K562 (cell line): ENCODE measurements around the gene TBRG4. TPM values are rescaled to one million over a fixed set of nuclear protein-coding genes. Genes with fewer than 3 reads are reported as not detected.

Experiments
- CREB3 ChIP-seq: fragments of 450-650 bp; conservative IDR thresholded peaks from 2 replicates; pipeline ENCODE4 v1.6.1; 2016; ENCODE audit warnings: missing genetic modification characterization, low read depth, mild to moderate bottlenecking, missing compliant biosample characterization, moderate library complexity
- ETS2 ChIP-seq: IDR thresholded peaks from 2 replicates; pipeline ENCODE4 v1.6.1; 2016; ENCODE audit warnings: borderline replicate concordance, missing genetic modification characterization, mild to moderate bottlenecking, moderate library complexity, missing compliant biosample characterization; ENCODE audit not compliant: poor library complexity, severe bottlenecking
- FIP1L1 ChIP-seq: fragments of 200-400 bp; formaldehyde crosslinking; IDR thresholded peaks from 2 replicates; pipeline ENCODE4 v1.6.1; 2018; ENCODE audit warnings: mild to moderate bottlenecking, low read depth, low read length; ENCODE audit not compliant: poor library complexity, severe bottlenecking
- HES1 ChIP-seq: fragments of 450-650 bp; IDR thresholded peaks from 2 replicates; pipeline ENCODE4 v1.6.1; 2016; ENCODE audit warnings: low read depth, mild to moderate bottlenecking, moderate library complexity
- IRF9 ChIP-seq: fragments of 450-650 bp; IDR thresholded peaks from 2 replicates; pipeline ENCODE4 v1.6.1; 2016; ENCODE audit warnings: missing biosample characterization, missing genetic modification characterization
- MLLT1 ChIP-seq, 2 experiments: fragments of 450-650 bp; IDR thresholded peaks; 2 replicates each; pipeline ENCODE4 v1.6.1; 2016
- SMAD4 ChIP-seq: fragments of 250-450 bp; sonication (Bioruptor Pico); conservative IDR thresholded peaks from 2 replicates; pipeline ENCODE4 v1.8.0; 2021; ENCODE audit warnings: inconsistent platforms, mild to moderate bottlenecking, moderate library complexity
- SMARCA5 ChIP-seq: fragments of 450-650 bp; IDR thresholded peaks from 2 replicates; pipeline ENCODE4 v1.6.1; 2016
- TCFL5 ChIP-seq: fragments of 250-450 bp; sonication (Bioruptor Pico); conservative IDR thresholded peaks from 2 replicates; pipeline ENCODE4 v1.6.1; 2021; ENCODE audit warnings: mild to moderate bottlenecking, moderate library complexity, matching md5 sums
- ZBTB43 ChIP-seq: sonication (generic); formaldehyde crosslinking; IDR thresholded peaks from 2 replicates; pipeline ENCODE4 v1.8.0; 2023; ENCODE audit warnings: mild to moderate bottlenecking, missing genetic modification reagents
- ZBTB5 ChIP-seq: fragments of 450-650 bp; IDR thresholded peaks from 2 replicates; pipeline ENCODE4 v1.6.1; 2017; ENCODE audit warnings: antibody characterized with exemption
- ZNF583 ChIP-seq: fragments of 250-450 bp; sonication (Bioruptor Pico); IDR thresholded peaks from 2 replicates; pipeline ENCODE4 v1.4.0; 2020
- ZNF740 ChIP-seq, 3 experiments: fragments of 200-800 bp in 1 of 3; sonication (Bioruptor generic) in 1 of 3; sonication (generic) in 1 of 3; formaldehyde crosslinking in 1 of 3; IDR thresholded peaks; 2 replicates each; pipeline versions ENCODE4 v1.6.1 to v1.8.0; 2016 to 2022; ENCODE audit warnings: mild to moderate bottlenecking in 2 of 3, missing compliant biosample characterization in 2 of 3, missing genetic modification characterization in 2 of 3, missing genetic modification reagents in 1 of 3
- ZNF778 ChIP-seq: fragments of 450-650 bp; formaldehyde crosslinking; IDR thresholded peaks from 2 replicates; pipeline ENCODE4 v1.4.0; 2020; ENCODE audit warnings: mild to moderate bottlenecking, moderate library complexity
- polyA plus RNA-seq, 8 experiments: library from polyadenylated mRNA; depleted of rRNA in 4 of 8; stranded (reverse) in 5 of 8; unstranded in 3 of 8; fragments of >200 nt; fragmentation: Nextera tagmentation in 2 of 8; fragmentation: Illumina TruSeq in 1 of 8; extraction: Ambion mirVana in 2 of 8; extraction: Trizol in 1 of 8; gene quantifications; 2 replicates each; pipeline versions ENCODE4 v1.2.1 to v1.2.3, GENCODE V29; 2011 to 2014; ENCODE audit warnings: inconsistent platforms in 1 of 8, missing spikeins in 1 of 8
- total RNA-seq, 7 experiments: library from RNA; depleted of rRNA in 6 of 7; stranded (reverse); fragments of >200 nt in 6 of 7; fragmentation: Illumina TruSeq in 2 of 7; extraction: Trizol in 2 of 7; gene quantifications; 2 replicates each; pipeline versions ENCODE4 v1.2.1 to v1.2.3, GENCODE V29; 2011 to 2021; ENCODE audit warnings: low replicate concordance in 1 of 7

Gene TBRG4
- total and polyA plus RNA-seq, 9 of the 15 experiments (the other 6 are each of a cell fraction or from before 2014, with no cell fraction given) = 11.2 to 322 (median 216) TPM

- peak; percentile 31 to 88; a peak in 3 of 4 replicates for TF ChIP-seq MLLT1 (IDR thresholded peaks at IDR 0.05)
- TF ChIP-seq ZBTB43 (CRISPR knock-in tag) = peak; percentile 91; the same call in 1 of the 2 replicates
- TF ChIP-seq SMAD4 (CRISPR knock-in tag) = 0 out of 2 replicates have a peak, but pooled peaks have one; percentile 39
- TF ChIP-seq ETS2 (tag) = no peak
- peak; percentile 51; the same call in 1 of the 2 replicates for TF ChIP-seq ZNF740 (CRISPR knock-in tag; IDR thresholded peaks at IDR 0.05)
- TF ChIP-seq ZNF740 (tag; IDR thresholded peaks at IDR 0.05) = no peak
- no peak for TF ChIP-seq CREB3
- no peak for TF ChIP-seq IRF9 (tag)
- TF ChIP-seq ZBTB5 = no peak
- no peak for TF ChIP-seq ZNF778
- peak; percentile 86 for TF ChIP-seq FIP1L1
- TF ChIP-seq SMARCA5 = no peak
- no peak for TF ChIP-seq TCFL5
- no peak for TF ChIP-seq ZNF583 (CRISPR knock-in tag)
- no peak for TF ChIP-seq HES1
These were observed at the start of gene TBRG4 (continued) for GRCh38 chr7:45111298-45112223.
